Measurements from ENCODE around the gene EHBP1.

DNA sequence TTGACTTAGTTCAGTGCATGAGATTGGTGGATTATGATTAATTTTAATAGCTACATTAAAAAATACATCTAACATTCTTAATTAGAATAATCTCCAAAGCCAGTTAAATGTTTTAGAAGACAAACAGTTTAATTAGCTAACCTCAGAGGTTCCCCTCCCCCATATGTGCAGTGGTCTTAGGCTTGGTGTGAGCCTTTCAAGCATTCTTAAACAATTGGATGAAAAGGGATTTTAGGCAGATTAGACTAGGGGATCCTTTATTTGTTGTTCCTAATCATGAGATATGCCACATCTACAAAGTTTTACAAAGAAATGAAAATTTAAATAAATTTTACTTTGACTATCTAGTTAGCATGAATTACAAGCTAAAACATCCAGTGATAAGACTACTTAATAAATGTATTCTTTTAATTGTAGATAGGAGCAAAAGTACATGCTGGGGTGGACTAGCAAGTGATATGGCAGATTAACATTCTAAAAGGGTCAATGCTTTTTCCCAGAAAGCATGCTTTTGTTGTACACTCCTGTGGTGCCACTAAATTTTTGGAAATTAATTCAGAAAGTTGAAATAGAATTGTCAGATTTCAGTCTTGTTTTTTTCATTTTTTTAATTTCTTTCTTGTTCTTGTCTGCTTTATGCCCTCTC, 302.4 kb downstream of the EHBP1 start:
- TF ChIP-seq, protein P1, sequence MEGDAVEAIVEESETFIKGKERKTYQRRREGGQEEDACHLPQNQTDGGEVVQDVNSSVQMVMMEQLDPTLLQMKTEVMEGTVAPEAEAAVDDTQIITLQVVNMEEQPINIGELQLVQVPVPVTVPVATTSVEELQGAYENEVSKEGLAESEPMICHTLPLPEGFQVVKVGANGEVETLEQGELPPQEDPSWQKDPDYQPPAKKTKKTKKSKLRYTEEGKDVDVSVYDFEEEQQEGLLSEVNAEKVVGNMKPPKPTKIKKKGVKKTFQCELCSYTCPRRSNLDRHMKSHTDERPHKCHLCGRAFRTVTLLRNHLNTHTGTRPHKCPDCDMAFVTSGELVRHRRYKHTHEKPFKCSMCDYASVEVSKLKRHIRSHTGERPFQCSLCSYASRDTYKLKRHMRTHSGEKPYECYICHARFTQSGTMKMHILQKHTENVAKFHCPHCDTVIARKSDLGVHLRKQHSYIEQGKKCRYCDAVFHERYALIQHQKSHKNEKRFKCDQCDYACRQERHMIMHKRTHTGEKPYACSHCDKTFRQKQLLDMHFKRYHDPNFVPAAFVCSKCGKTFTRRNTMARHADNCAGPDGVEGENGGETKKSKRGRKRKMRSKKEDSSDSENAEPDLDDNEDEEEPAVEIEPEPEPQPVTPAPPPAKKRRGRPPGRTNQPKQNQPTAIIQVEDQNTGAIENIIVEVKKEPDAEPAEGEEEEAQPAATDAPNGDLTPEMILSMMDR (IDR thresholded peaks at IDR 0.05): no peak
- TF ChIP-seq POLR2A (IDR thresholded peaks at IDR 0.05): no peak

Measured in uterus (tissue), 2 donors.